Muscle layer of duodenum (tissue), 2 donors: Measurements from ENCODE around the gene TANC1.
"Not testable (repeated sequence)": the region's sequence is repeated elsewhere in the genome, so short reads cannot be mapped to it uniquely, and the experiment has no call there.

Experiments used
- H3K27ac ChIP-seq: one replicate; pipeline ENCODE4 v1.7.0; 2013; ENCODE audit warnings: mild to moderate bottlenecking, low read length
- H3K27me3 ChIP-seq: one replicate; pipeline ENCODE4 v1.7.0; 2013; ENCODE audit warnings: low read depth, mild to moderate bottlenecking, control low read depth, low read length
- H3K36me3 ChIP-seq, 2 donors: one replicate each; pipeline ENCODE4 v1.7.0; 2013; ENCODE audit warnings: low read length in 2 of 2, control low read depth in 1 of 2, mild to moderate bottlenecking in 1 of 2; ENCODE audit not compliant: insufficient read depth in 2 of 2, control insufficient read depth in 1 of 2
- H3K4me1 ChIP-seq, 2 donors: one replicate each; pipeline ENCODE4 v1.7.0; 2013; ENCODE audit warnings: low read length in 2 of 2, mild to moderate bottlenecking in 2 of 2, control low read depth in 1 of 2, moderate library complexity in 1 of 2; ENCODE audit not compliant: insufficient read depth in 2 of 2, control insufficient read depth in 1 of 2
- H3K4me3 ChIP-seq, 2 donors: one replicate each; pipeline ENCODE4 v1.7.0; 2013; ENCODE audit warnings: low read length in 2 of 2, low read depth in 1 of 2, mild to moderate bottlenecking in 1 of 2
- H3K9me3 ChIP-seq, 2 donors: one replicate each; pipeline ENCODE4 v1.7.0; 2013; ENCODE audit warnings: low read length in 2 of 2, control low read depth in 1 of 2, mild to moderate bottlenecking in 1 of 2; ENCODE audit not compliant: control insufficient read depth in 1 of 2
- donor health status: healthy.

Gene TANC1

DNA sequence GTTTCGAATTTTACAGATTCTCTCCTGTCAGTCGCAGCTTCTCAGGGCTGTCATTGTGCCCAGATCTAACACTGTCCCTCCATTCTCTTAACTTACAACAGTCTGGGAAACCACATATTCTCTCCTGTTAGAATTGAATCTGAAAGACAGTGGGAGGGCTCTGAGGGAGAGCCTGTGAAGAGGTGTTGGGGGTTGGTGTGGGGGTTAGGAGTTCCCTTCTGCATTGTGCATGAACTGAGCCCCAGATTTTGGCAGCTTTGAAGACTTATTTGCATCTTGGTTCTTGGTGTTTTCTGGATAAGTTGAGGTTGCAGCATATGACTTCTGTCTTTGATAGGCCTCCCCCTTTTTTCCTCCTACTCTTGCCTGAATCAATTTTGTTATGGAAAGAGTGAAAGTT lies 64.1 kb downstream of the TANC1 start:
- Histone ChIP-seq H3K4me3 (no peak overlapping the region), H3K36me3 (no peaks in the 10 kb centered on the region), H3K27ac (no peak overlapping the region), H3K9me3 (no peaks in the 10 kb centered on the region), H3K27me3 (no peaks in the 10 kb centered on the region), H3K4me1 (peaks cover 3 to 41% of the 10 kb centered on the region in 2 donors)

DNA sequence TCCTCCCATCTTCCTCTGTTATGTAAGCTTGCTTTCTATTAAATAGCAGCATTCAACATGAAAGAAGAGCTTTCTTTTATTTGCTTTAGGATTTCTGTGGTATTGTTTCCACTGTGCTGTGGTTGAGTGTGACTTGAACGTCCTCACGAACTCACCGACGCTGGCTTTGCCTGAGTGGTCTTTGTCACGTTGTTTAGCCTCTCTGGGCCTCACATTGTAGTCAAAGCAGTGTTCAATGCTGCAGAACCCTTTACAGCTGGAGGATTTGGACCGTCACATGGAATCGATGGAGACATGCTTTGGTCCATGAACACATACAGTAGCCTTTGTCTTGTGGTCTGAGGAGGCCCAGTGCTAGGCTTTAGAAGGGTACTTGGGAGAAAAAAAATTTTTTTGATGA lies 66.3 kb downstream of the TANC1 start:
- H3K4me3 ChIP-seq = no peak overlapping the region
- no peaks in the 10 kb centered on the region for H3K36me3 ChIP-seq
- no peak overlapping the region for H3K27ac ChIP-seq
- no peaks in the 10 kb centered on the region for H3K9me3 ChIP-seq
- H3K4me1 ChIP-seq = peaks cover 3 to 40% of the 10 kb centered on the region in 2 donors
- no peaks in the 10 kb centered on the region for H3K27me3 ChIP-seq

DNA sequence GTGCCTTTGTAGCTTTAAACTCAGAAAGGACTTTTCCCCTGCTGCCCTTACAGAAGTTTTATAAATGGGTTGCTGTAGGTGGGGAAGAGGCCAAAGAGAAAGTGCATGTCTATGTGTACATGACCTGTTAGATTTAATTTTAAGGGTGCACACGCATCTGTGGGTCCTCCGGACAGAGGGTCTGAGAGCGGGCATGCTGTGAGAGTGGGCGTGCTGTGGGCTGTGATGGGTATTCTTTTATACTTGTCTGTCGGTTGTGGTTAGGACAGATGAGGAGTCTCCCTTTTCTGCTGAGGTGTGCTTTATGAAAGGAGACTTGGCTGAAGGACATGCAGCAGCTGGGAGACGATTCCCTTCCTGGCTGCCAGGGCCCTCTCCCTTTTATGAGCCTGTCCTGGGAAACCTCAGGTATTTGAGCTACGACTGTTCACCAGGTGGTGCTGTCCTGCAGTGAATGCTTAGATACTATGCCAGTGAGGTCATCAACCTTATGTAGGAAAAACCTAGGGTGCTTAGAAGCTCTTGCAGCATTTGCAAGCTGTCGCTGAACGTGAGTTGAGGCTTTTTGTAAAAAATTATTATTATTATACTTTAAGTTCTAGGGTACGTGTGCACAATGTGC lies 67.5 kb downstream of the TANC1 start:
- Histone ChIP-seq H3K4me1 (peaks cover 3 to 28% of the 10 kb centered on the region in 2 donors), H3K27ac (peak overlapping the region; percentile 26), H3K27me3 (no peaks in the 10 kb centered on the region), H3K36me3 (no peaks in the 10 kb centered on the region), H3K4me3 (no peak overlapping the region), H3K9me3 (no peaks in the 10 kb centered on the region)

GRCh38 chr2:159036461-159036860 lies 68.0 kb downstream of the TANC1 start:
- H3K27me3 ChIP-seq, H3K27ac ChIP-seq, H3K4me3 ChIP-seq, H3K36me3 ChIP-seq, H3K9me3 ChIP-seq: not testable (repeated sequence)
- H3K4me1 ChIP-seq = peaks cover 3 to 23% of the 10 kb centered on the region in 2 donors

DNA sequence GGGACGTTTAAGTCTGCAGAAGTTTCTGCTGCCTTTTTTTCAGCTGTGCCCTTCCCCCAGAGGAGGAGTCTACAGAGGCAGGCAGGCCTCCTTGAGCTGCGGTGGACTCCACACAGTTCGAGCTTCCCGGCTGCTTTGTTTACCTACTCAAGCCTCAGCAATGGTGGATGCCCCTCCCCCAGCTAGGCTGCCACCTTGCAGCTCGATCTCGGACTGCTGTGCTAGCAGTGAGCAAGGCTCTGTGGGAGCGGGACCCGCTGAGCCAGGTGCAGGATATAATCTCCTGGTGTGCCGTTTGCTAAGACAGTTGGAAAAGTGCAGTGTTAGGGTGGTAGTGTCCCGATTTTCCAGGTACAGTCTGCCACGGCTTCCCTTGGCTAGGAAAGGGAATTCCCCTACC lies 72.9 kb downstream of the TANC1 start:
- H3K9me3 ChIP-seq, H3K36me3 ChIP-seq, H3K4me3 ChIP-seq, H3K27ac ChIP-seq, H3K27me3 ChIP-seq, H3K4me1 ChIP-seq: not testable (repeated sequence)

DNA sequence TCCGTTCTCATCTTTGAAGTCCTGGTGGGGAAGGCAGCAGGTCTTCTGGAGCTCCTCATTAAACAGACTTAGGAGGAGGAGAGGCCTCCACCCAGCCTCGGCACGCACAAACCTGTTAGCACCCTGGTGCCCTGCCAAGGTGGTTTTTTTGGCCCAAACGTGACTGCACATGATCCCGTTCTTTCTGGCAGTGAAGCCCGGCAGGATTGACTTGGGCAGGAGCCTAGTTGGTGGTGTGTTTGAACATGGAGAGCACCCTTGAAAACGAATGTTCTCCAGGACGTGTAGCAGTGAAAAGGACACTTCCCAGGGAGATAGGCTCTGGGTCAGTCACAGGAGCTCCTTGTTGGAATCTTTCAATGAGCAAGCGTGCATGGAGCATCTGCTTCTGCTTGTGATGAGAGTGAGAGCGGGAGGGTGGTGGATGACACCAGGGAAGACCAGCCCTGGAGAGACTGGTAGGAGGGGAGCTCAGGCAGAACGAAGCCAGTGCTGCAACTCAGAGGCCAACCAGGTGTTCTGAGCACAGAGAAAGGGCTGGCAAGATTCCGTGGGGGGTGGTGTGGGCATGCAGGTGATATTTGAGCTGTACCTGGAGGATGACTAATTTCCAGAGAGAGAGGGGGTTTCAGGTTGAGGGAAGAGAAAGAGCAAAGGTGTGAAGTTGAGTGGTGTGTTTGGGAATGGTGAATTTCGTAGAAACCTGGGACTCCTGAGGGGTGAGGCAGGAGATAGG lies 73.8 kb downstream of the TANC1 start:
- H3K27ac ChIP-seq = no peak overlapping the region

GRCh38 chr2:159043710-159044109 lies 75.3 kb downstream of the TANC1 start:
- H3K4me1 ChIP-seq = peaks cover 0 to 8% of the 10 kb centered on the region in 2 donors
- no peaks in the 10 kb centered on the region for H3K27me3 ChIP-seq
- peaks cover 0 to 7% of the 10 kb centered on the region in 2 donors for H3K36me3 ChIP-seq
- H3K9me3 ChIP-seq = no peaks in the 10 kb centered on the region
- H3K4me3 ChIP-seq = no peak overlapping the region
- no peak overlapping the region for H3K27ac ChIP-seq

More for the DNA sequence above, 73.8 kb downstream of the TANC1 start:
- Histone ChIP-seq H3K4me1 (peaks cover 0 to 8% of the 10 kb centered on the region in 2 donors), H3K27me3 (no peaks in the 10 kb centered on the region), H3K4me3 (no peak overlapping the region), H3K36me3 (peaks cover 0 to 7% of the 10 kb centered on the region in 2 donors), H3K9me3 (no peaks in the 10 kb centered on the region)

DNA sequence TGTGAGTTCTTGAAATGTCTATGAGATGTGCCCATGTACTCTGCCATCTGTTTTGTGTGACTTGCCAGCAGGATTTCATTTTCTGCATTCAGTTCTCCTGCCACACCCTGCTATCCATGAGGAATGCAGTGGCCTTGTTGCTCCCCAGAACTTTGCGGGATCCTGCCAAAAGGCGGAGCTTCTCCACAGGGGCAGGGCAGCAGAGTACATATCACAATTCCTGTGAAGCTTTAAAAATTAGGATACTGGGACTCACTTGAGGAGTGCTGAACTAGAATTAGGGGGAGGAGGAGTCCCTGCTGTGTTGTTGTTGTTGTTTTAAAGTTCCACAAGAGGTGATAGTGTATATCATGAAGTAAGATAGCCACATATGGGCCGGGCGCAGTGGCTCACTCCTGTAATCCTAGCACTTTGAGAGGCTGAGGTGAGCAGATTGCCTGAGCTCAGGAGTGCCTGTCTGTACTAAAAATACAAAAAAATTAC lies 76.4 kb downstream of the TANC1 start:
- H3K4me1 ChIP-seq = peaks cover 0 to 8% of the 10 kb centered on the region in 2 donors
- H3K27ac ChIP-seq = no peak overlapping the region
- H3K4me3 ChIP-seq = no peak overlapping the region

GRCh38 chr2:159045545-159046454 lies 77.4 kb downstream of the TANC1 start:
- Histone ChIP-seq H3K27ac (no peak overlapping the region), H3K27me3 (no peaks in the 10 kb centered on the region), H3K4me1 (peaks cover 0 to 8% of the 10 kb centered on the region in 2 donors), H3K4me3 (no peak overlapping the region), H3K36me3 (peaks cover 0 to 7% of the 10 kb centered on the region in 2 donors), H3K9me3 (no peaks in the 10 kb centered on the region)

More for the DNA sequence above, 76.4 kb downstream of the TANC1 start:
- Histone ChIP-seq H3K9me3 (no peaks in the 10 kb centered on the region), H3K27me3 (no peaks in the 10 kb centered on the region), H3K36me3 (peaks cover 0 to 7% of the 10 kb centered on the region in 2 donors)

GRCh38 chr2:159046966-159047365 lies 78.5 kb downstream of the TANC1 start:
- Histone ChIP-seq H3K27ac (no peak overlapping the region), H3K4me1 (peaks cover 0 to 8% of the 10 kb centered on the region in 2 donors), H3K4me3 (no peak overlapping the region), H3K9me3 (no peaks in the 10 kb centered on the region), H3K36me3 (peaks cover 0 to 2% of the 10 kb centered on the region in 2 donors), H3K27me3 (no peaks in the 10 kb centered on the region)

DNA sequence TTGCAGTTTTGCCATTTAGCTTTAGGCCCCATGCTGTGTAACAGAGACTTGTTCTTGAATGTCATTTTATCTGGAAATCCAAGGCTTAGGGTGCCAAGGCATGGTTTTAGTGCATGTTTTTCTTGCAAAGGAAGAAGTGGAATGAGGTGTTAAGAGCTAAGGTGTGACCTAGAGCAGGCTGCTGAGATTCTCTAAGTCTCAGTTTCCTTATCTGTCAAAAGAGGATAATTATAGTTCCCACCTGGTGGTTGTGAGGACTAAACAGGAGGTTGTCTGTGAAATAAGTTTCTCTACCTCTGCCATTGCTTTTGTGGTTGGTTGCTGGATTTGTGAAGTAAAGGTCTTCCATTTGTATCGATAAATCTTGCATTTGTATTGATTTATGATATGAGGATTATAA lies 82.0 kb downstream of the TANC1 start:
- H3K9me3 ChIP-seq = no peaks in the 10 kb centered on the region
- no peak overlapping the region for H3K4me3 ChIP-seq
- H3K27ac ChIP-seq = no peak overlapping the region
- H3K4me1 ChIP-seq = peaks cover 0 to 6% of the 10 kb centered on the region in 2 donors
- H3K27me3 ChIP-seq = no peaks in the 10 kb centered on the region
- H3K36me3 ChIP-seq = no peaks in the 10 kb centered on the region
